NB4 (cell line): ENCODE data around the gene GARIN5A.

Experiments
- CTCF ChIP-seq: IDR thresholded peaks from one replicate; pipeline ENCODE4 v1.5.1; 2012; ENCODE audit warnings: low read depth, low read length
- POLR2A ChIP-seq: IDR thresholded peaks from 2 replicates; pipeline ENCODE4 v1.6.1; 2011; ENCODE audit warnings: mild to moderate bottlenecking; ENCODE audit not compliant: insufficient read length; ENCODE audit errors: extremely low read depth
- TF ChIP-seq, protein P1 (sequence below): IDR thresholded peaks from 2 replicates; pipeline ENCODE4 v1.6.1; 2011; ENCODE audit warnings: low read depth, low read length

DNA sequence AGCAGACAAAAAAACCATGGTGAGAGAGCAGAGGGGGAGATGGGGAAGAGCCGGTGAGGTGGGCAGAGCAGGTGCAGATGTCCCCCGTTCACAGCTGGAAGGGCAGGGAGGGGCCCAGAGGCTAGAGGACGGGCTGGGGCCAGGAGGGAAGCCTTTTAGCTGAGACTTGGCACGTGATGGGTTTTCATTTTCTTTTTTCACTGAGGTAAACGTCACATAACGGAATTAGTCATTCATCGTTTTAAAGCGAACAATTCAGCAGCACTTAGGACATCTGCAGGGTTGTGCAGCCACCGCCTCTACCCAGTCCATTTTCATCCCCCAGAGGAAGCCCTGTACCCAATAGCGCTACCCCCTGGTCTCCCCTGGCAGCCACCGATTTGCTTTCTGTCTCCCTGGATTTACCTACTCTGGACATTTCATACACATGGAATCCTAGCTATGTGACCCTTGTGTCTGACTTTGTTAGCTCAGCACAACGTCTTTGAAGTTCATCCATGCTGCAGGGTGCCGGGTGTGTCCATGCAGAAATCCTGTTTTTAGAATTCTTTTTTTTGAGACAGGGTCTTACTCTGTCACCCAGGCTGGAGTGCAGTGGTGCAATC is 16.4 kb downstream of the GARIN5A start:
- TF ChIP-seq CTCF (no peak), POLR2A (no peak)
- TF ChIP-seq, protein P1, sequence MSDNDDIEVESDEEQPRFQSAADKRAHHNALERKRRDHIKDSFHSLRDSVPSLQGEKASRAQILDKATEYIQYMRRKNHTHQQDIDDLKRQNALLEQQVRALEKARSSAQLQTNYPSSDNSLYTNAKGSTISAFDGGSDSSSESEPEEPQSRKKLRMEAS = no peak
